Endothelial cell of umbilical vein (primary cell): ENCODE results near the gene LRRC66. TPM values are rescaled to one million over a fixed set of nuclear protein-coding genes. Genes with fewer than 3 reads are reported as not detected.

Experiments
- BruUV-seq: library from RNA; stranded (reverse); fragments of 400-500 nt; replicated peaks from 2 replicates; lab custom pipeline; 2021; lab: Mats Ljungman, UMichigan
- CTCF ChIA-PET: fragments of 300-600, 350-600 bp; sonication (Branson Sonifier 250); formaldehyde crosslinking; loops from one replicate; lab custom pipeline; 2021; ENCODE audit warnings: antibody characterized with exemption, inconsistent platforms; lab: Charles Lee
- POLR2A ChIA-PET: fragments of 300-600, 350-600 bp; sonication (Branson Sonifier 250); formaldehyde crosslinking; loops from one replicate; lab custom pipeline; 2021; ENCODE audit warnings: antibody characterized with exemption, inconsistent platforms; lab: Charles Lee
- DNase-seq: peaks from one replicate; pipeline ENCODE4 v3.0.0-alpha.2; 2011; ENCODE audit warnings: low read depth, low spot score
- FAIRE-seq: peaks from 2 replicates; lab custom pipeline; 2011; peaks lifted over from hg19 to GRCh38; lab: Jason Lieb, UNC
- H2AFZ ChIP-seq: 2 replicates; pipeline ENCODE4 v1.6.0; 2012; ENCODE audit warnings: low read depth, low read length, control low read depth, inconsistent platforms
- H3K27ac ChIP-seq: 2 replicates; pipeline ENCODE4 v1.5.1; 2011; ENCODE audit warnings: low read depth, mild to moderate bottlenecking, control low read depth, low read length, moderate library complexity; ENCODE audit not compliant: insufficient read depth
- H3K27me3 ChIP-seq, 2 experiments: 2 replicates each; pipeline versions ENCODE4 v1.6.0 to v1.6.1; 2011; ENCODE audit warnings: low read length in 2 of 2, mixed read lengths in 1 of 2; ENCODE audit not compliant: control insufficient read depth in 2 of 2, insufficient read depth in 2 of 2
- H3K36me3 ChIP-seq, 2 experiments: 2 replicates in 1 of 2; 3 replicates in 1 of 2; pipeline ENCODE4 v1.5.1; 2011; ENCODE audit warnings: low read length in 2 of 2, mild to moderate bottlenecking in 1 of 2, moderate library complexity in 1 of 2; ENCODE audit not compliant: control insufficient read depth in 2 of 2, insufficient read depth in 2 of 2; ENCODE audit errors: extremely low read depth in 1 of 2
- H3K4me1 ChIP-seq: 3 replicates; pipeline ENCODE4 v1.5.1; 2011; ENCODE audit warnings: mild to moderate bottlenecking, low read length; ENCODE audit not compliant: control insufficient read depth, insufficient read depth; ENCODE audit errors: extremely low read depth
- H3K4me2 ChIP-seq: 2 replicates; pipeline ENCODE4 v1.6.1; 2011; ENCODE audit warnings: low read length, control low read depth, mixed read lengths; ENCODE audit not compliant: insufficient read depth
- H3K4me3 ChIP-seq, 3 experiments: fragments of 200-600 bp in 1 of 3; sonication (generic), shearing (Covaris generic) in 1 of 3; replicated peaks in 1 of 3; 2 replicates each; pipeline ENCODE4 v1.5.1; 2011 to 2016; ENCODE audit warnings: control low read depth in 3 of 3, low read length in 3 of 3, mild to moderate bottlenecking in 2 of 3, inconsistent platforms in 1 of 3, low read depth in 1 of 3, moderate library complexity in 1 of 3; ENCODE audit not compliant: insufficient read depth in 1 of 3
- H3K79me2 ChIP-seq: 2 replicates; pipeline ENCODE4 v1.6.0; 2012; ENCODE audit warnings: low read length, inconsistent platforms; ENCODE audit not compliant: control insufficient read depth, insufficient read depth
- H3K9ac ChIP-seq: replicated peaks from 2 replicates; pipeline ENCODE3; 2011; ENCODE audit warnings: low read length, control low read depth; ENCODE audit not compliant: insufficient read depth; ENCODE audit errors: extremely low read depth
- H3K9me1 ChIP-seq: replicated peaks from 3 replicates; pipeline ENCODE4 v1.6.0; 2011; ENCODE audit warnings: mild to moderate bottlenecking, low read length; ENCODE audit not compliant: control insufficient read depth, insufficient read depth; ENCODE audit errors: extremely low read depth
- H3K9me3 ChIP-seq: replicated peaks from 2 replicates; pipeline ENCODE4 v1.5.1; 2012; ENCODE audit warnings: low read length, inconsistent platforms; ENCODE audit not compliant: control insufficient read depth, insufficient read depth
- H4K20me1 ChIP-seq: replicated peaks from 2 replicates; pipeline ENCODE3; 2011; ENCODE audit warnings: mild to moderate bottlenecking, low read length; ENCODE audit not compliant: control insufficient read depth, insufficient read depth; ENCODE audit errors: extremely low read depth
- EZH2 ChIP-seq: IDR thresholded peaks from 2 replicates; pipeline ENCODE4 v1.6.1; 2012; ENCODE audit warnings: borderline replicate concordance, low read depth, mild to moderate bottlenecking, moderate library complexity, low read length, inconsistent platforms; ENCODE audit not compliant: severe bottlenecking
- FOS ChIP-seq: IDR thresholded peaks from 2 replicates; pipeline ENCODE4 v1.6.1; 2011; ENCODE audit warnings: mild to moderate bottlenecking, low read length, moderate library complexity, borderline replicate concordance; ENCODE audit not compliant: insufficient read depth
- GATA2 ChIP-seq: IDR thresholded peaks from 2 replicates; pipeline ENCODE4 v1.7.0; 2011; ENCODE audit warnings: low read depth, mild to moderate bottlenecking, moderate library complexity, mixed read lengths, low read length; ENCODE audit not compliant: insufficient read length, insufficient read depth
- JUN ChIP-seq: IDR thresholded peaks from 2 replicates; pipeline ENCODE4 v1.6.1; 2011; ENCODE audit warnings: borderline replicate concordance, low read depth; ENCODE audit not compliant: insufficient read length, insufficient read depth
- MYC ChIP-seq: IDR thresholded peaks from one replicate; pipeline ENCODE4 v1.6.1; 2011; ENCODE audit warnings: mild to moderate bottlenecking, low read depth, low read length
- POLR2A ChIP-seq: IDR thresholded peaks from 2 replicates; pipeline ENCODE4 v1.6.1; 2012; ENCODE audit warnings: low read depth, mild to moderate bottlenecking, control low read depth, low read length
- POLR2AphosphoS5 ChIP-seq: IDR thresholded peaks from 2 replicates; pipeline ENCODE4 v1.6.1; 2012; ENCODE audit warnings: low read depth, mild to moderate bottlenecking, control low read depth, low read length, moderate library complexity; ENCODE audit not compliant: insufficient read depth
- dilution Hi-C: fragments of 300-500 bp; cut with MboI; formaldehyde crosslinking; loops from one replicate; pipeline ENCODE4 v1.15.0; 2019; ENCODE audit warnings: low sequenced_read_pairs; ENCODE audit not compliant: extremely low pct_ligation_motif_present
- intact Hi-C: fragments of 100-400 bp; cut with micrococcal nuclease; formaldehyde crosslinking; loops from one replicate; pipeline ENCODE4 v1.10.0; 2022
- polyA plus RNA-seq, 4 experiments: library from polyadenylated mRNA; depleted of rRNA in 3 of 4; stranded (reverse) in 3 of 4; unstranded in 1 of 4; fragments of >200 nt; gene quantifications; 2 replicates each; pipeline versions ENCODE4 v1.2.1 to v1.2.3, GENCODE V29; 2011 to 2012; ENCODE audit warnings: missing spikeins in 1 of 4
- total RNA-seq: library from RNA; stranded (reverse); gene quantifications from 2 replicates; pipeline ENCODE4 v1.2.3, GENCODE V29; 2021
- TF ChIP-seq, protein P1 (sequence below): IDR thresholded peaks from 2 replicates; pipeline ENCODE4 v1.6.1; 2011; ENCODE audit not compliant: insufficient read depth, insufficient read length
- TF ChIP-seq, protein P2 (sequence below), 2 donors: IDR thresholded peaks; 1 replicate in 1 of 2; 2 replicates in 1 of 2; pipeline ENCODE4 v1.5.1; 2011; ENCODE audit warnings: low read length in 2 of 2, mild to moderate bottlenecking in 2 of 2, moderate library complexity in 2 of 2, control low read depth in 1 of 2, inconsistent platforms in 1 of 2, low read depth in 1 of 2; ENCODE audit not compliant: insufficient read depth in 1 of 2; ENCODE audit errors: extremely low read depth in 1 of 2

The LRRC66 gene
- total and polyA plus RNA-seq, 2 donors (not counting 3 experiments of a cell fraction or from before 2014, with no cell fraction given), result 0.15 to 0.27 TPM

DNA sequence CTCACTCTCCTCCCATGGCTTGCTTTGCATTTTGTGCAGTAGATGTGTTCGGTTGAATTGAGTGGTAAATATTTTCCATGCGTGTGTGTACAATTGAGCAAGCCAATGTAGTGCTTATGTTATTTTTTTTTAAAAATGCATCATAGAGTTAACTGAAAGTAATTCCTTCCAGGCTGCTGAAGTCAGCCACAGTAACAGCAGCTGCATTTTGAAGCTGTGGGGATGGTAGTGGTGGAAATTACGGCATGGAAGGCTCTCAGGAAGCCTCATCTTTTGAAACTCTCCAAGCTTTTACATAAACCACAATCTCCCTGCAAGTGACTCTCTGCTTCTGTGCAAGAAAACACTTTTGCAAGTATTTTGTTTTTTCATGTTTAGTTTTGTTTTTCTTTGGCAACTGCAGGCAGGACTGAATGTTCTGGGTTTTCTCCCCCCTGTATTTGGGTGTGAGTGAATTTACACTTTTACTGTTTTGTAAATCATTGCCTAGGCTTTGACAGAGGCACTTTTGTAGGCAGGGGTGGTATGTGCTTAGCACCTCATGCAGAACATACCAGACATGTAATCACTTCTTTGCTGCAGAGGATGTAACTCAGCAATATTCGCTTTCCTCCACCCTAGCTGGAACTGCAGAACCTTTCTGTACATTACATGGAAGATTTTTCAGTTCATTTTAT is 56.2 kb downstream of the LRRC66 start:
- no peak overlapping the region for H3K4me3 ChIP-seq
- peaks cover 0 to 6% of the 10 kb centered on the region in 2 experiments for H3K27me3 ChIP-seq
- no peaks in the 10 kb centered on the region for H3K79me2 ChIP-seq
- TF ChIP-seq FOS (no peak), JUN (no peak), POLR2A (no peak)
- TF ChIP-seq, protein P1, sequence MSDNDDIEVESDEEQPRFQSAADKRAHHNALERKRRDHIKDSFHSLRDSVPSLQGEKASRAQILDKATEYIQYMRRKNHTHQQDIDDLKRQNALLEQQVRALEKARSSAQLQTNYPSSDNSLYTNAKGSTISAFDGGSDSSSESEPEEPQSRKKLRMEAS, result no peak
- no peaks in the 10 kb centered on the region for H4K20me1 ChIP-seq
- no TSS peak for BruUV-seq
- intact Hi-C loops (no loop called here), dilution Hi-C loops (no loop called here)
- H3K27ac ChIP-seq, result no peak overlapping the region
- no peaks in the 10 kb centered on the region for H3K9me1 ChIP-seq
- DNase-seq, result no peak
- H3K9ac ChIP-seq, result no peak overlapping the region
- H3K4me2 ChIP-seq, result no peak overlapping the region
- CTCF ChIA-PET, result no interaction called here
- H3K36me3 ChIP-seq, result no peaks in the 10 kb centered on the region
- H3K4me1 ChIP-seq, result no peaks in the 10 kb centered on the region
- no peaks in the 10 kb centered on the region for H3K9me3 ChIP-seq
- no peak for FAIRE-seq
- POLR2A ChIA-PET, result no interaction called here
- H2AFZ ChIP-seq, result no peak overlapping the region

DNA sequence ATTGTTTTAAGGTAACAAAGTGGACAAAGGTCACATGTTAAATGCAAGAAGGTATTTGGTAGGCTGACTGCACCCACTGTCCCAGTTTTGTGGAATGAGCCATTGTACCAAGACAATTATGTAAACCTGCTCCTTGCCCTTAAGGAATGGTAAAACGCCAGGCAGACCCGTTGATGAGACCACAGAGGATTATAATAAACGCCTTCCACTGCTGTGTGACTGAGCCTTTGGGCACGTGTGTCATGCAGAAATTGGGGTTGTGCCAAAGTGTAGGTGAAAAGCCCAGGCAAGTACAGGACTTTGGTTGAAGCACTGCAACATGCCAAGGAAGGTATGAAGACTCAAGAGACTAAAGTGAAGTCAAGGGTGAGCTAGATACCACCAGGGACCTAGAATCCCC is 59.7 kb downstream of the LRRC66 start:
- ChIA-PET CTCF (no interaction called here), POLR2A (no interaction called here)
- no peaks in the 10 kb centered on the region for H3K9me1 ChIP-seq
- no peak overlapping the region for H2AFZ ChIP-seq
- H3K9ac ChIP-seq, result no peak overlapping the region
- TF ChIP-seq MYC (no peak), FOS (no peak), JUN (no peak), GATA2 (no peak), POLR2AphosphoS5 (no peak), EZH2 (no peak), POLR2A (no peak)
- TF ChIP-seq, protein P1, result no peak
- TF ChIP-seq, protein P2, sequence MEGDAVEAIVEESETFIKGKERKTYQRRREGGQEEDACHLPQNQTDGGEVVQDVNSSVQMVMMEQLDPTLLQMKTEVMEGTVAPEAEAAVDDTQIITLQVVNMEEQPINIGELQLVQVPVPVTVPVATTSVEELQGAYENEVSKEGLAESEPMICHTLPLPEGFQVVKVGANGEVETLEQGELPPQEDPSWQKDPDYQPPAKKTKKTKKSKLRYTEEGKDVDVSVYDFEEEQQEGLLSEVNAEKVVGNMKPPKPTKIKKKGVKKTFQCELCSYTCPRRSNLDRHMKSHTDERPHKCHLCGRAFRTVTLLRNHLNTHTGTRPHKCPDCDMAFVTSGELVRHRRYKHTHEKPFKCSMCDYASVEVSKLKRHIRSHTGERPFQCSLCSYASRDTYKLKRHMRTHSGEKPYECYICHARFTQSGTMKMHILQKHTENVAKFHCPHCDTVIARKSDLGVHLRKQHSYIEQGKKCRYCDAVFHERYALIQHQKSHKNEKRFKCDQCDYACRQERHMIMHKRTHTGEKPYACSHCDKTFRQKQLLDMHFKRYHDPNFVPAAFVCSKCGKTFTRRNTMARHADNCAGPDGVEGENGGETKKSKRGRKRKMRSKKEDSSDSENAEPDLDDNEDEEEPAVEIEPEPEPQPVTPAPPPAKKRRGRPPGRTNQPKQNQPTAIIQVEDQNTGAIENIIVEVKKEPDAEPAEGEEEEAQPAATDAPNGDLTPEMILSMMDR (IDR thresholded peaks at IDR 0.05; ENCODE audit: extremely low read depth in 1 of 2, insufficient read depth in 1 of 2, low read depth in 1 of 2, low read length in 2 of 2), result no peak
- intact Hi-C loops, result no loop called here
- no peak overlapping the region for H3K27ac ChIP-seq
- H3K4me3 ChIP-seq, result no peak overlapping the region
- BruUV-seq, result no TSS peak
- no peaks in the 10 kb centered on the region for H3K79me2 ChIP-seq
- no peaks in the 10 kb centered on the region for H3K36me3 ChIP-seq
- no peaks in the 10 kb centered on the region for H3K9me3 ChIP-seq
- H3K4me1 ChIP-seq, result no peaks in the 10 kb centered on the region
- dilution Hi-C loops, result no loop called here
- peaks cover 1 to 6% of the 10 kb centered on the region in 2 experiments for H3K27me3 ChIP-seq
- FAIRE-seq (no peak), DNase-seq (no peak)
- no peaks in the 10 kb centered on the region for H4K20me1 ChIP-seq
- H3K4me2 ChIP-seq, result no peak overlapping the region
